Kidney (tissue), 14 donors: ENCODE measurements around the gene ACTMAP. TPM values are rescaled to one million over a fixed set of nuclear protein-coding genes. Genes with fewer than 3 reads are reported as not detected.

Source experiments
- DNase-seq, 5 donors: peaks; one replicate each; pipeline ENCODE4 v3.0.0-alpha.2; 2013 to 2020
- FAIRE-seq: peaks from 2 replicates; lab custom pipeline; 2012; peaks lifted over from hg19 to GRCh38; lab: Jason Lieb, UNC
- H3K27ac ChIP-seq, 2 donors: one replicate each; pipeline ENCODE4 v1.7.0; 2013; ENCODE audit warnings: low read depth in 2 of 2, low read length in 2 of 2, inconsistent platforms in 1 of 2
- H3K27me3 ChIP-seq: one replicate; pipeline ENCODE4 v1.7.1; 2013; ENCODE audit warnings: low read length, inconsistent platforms; ENCODE audit not compliant: control insufficient read depth, insufficient read depth
- H3K36me3 ChIP-seq, 3 donors: one replicate each; pipeline versions ENCODE4 v1.7.0 to v1.7.1; 2013; ENCODE audit warnings: low read length in 3 of 3, control low read depth in 1 of 3, inconsistent platforms in 1 of 3; ENCODE audit not compliant: insufficient read depth in 3 of 3, control insufficient read depth in 2 of 3
- H3K4me1 ChIP-seq, 3 donors: one replicate each; pipeline versions ENCODE4 v1.7.0 to v1.7.1; 2013; ENCODE audit warnings: low read length in 3 of 3, inconsistent platforms in 1 of 3, low read depth in 1 of 3; ENCODE audit not compliant: control insufficient read depth in 2 of 3, insufficient read depth in 2 of 3
- H3K4me3 ChIP-seq, 3 donors: one replicate each; pipeline versions ENCODE4 v1.7.0 to v1.8.1; 2013; ENCODE audit warnings: low read length in 3 of 3, control low read depth in 1 of 3, inconsistent platforms in 1 of 3
- H3K9ac ChIP-seq, 3 donors: one replicate each; pipeline versions ENCODE4 v1.7.0 to v1.7.1; 2013; ENCODE audit warnings: low read length in 3 of 3, control low read depth in 1 of 3, inconsistent platforms in 1 of 3
- H3K9me3 ChIP-seq, 3 donors: one replicate each; pipeline versions ENCODE4 v1.7.0 to v1.7.1; 2013; ENCODE audit warnings: low read length in 3 of 3, control low read depth in 1 of 3, inconsistent platforms in 1 of 3; ENCODE audit not compliant: control insufficient read depth in 2 of 3, insufficient read depth in 1 of 3
- intact Hi-C: fragments of 100-400 bp; cut with DNase I; formaldehyde crosslinking; loops from one replicate; pipeline ENCODE4 v1.11.1; 2022
- polyA plus RNA-seq: library from polyadenylated mRNA; stranded (reverse); fragments of 350-450 nt; fragmentation: Illumina TruSeq; extraction: RNeasy Lipid Tissue Mini Kit (QIAGEN cat#74804); gene quantifications from one replicate; pipeline ENCODE4 v1.2.3, GENCODE V29; 2014; ENCODE audit warnings: low read depth, low replicate concordance; ENCODE audit not compliant: insufficient read depth
- total RNA-seq: library from RNA; stranded (reverse); fragmentation: NEBNext Ultra II Directional; extraction: Animal tissue kit (Norgen Biotek cat#: 25700); gene quantifications from one replicate; pipeline ENCODE4 v1.2.1, GENCODE V29; 2021
- TF ChIP-seq, protein P1 (sequence below): IDR thresholded peaks from 3 replicates; pipeline ENCODE4 v1.5.1; 2012; ENCODE audit warnings: mild to moderate bottlenecking, moderate library complexity, borderline replicate concordance; ENCODE audit not compliant: insufficient read depth; ENCODE audit errors: extremely low read depth
- donor health status: control.
- donor health status: control.
- donor health status: control.
- donor health status: control.
- donor health status: control.
- donor health status: DM: yes; HTN: yes; CAD: no.
- donor health status: Normal renal cell carcinoma (clear cell type).

ACTMAP gene
- total and polyA plus RNA-seq, 2 donors from 2014 or later: 8.7 to 8.9 TPM

DNA sequence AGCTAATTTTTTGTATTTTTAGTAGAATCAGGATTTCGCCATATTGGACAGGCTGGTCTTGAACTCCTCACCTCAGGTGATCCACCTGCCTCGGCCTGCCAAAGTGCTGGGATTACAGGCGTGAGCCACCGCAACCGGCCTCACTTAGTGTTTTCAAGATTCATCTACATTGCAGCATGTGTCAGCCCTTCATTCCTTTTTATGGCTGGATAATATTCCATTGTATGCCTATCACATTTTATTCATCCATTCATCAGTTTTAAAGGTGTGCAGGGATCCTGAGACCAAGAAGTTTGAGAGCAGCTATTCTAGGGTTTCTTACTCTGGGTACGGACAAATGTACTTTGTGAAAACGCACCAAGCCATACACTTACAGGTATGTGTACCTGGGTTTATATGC lies 42.7 kb downstream of the ACTMAP start:
- H3K27me3 ChIP-seq: no peaks in the 10 kb centered on the region
- no peak for FAIRE-seq
- no peak for DNase-seq
- H3K36me3 ChIP-seq: peaks cover 3 to 15% (median 13%) of the 10 kb centered on the region in 3 donors
- no peak overlapping the region for H3K4me3 ChIP-seq
- no peaks in the 10 kb centered on the region for H3K9me3 ChIP-seq
- no peak overlapping the region for H3K27ac ChIP-seq
- intact Hi-C loops: no loop called here
- no peaks in the 10 kb centered on the region for H3K4me1 ChIP-seq
- TF ChIP-seq, protein P1, sequence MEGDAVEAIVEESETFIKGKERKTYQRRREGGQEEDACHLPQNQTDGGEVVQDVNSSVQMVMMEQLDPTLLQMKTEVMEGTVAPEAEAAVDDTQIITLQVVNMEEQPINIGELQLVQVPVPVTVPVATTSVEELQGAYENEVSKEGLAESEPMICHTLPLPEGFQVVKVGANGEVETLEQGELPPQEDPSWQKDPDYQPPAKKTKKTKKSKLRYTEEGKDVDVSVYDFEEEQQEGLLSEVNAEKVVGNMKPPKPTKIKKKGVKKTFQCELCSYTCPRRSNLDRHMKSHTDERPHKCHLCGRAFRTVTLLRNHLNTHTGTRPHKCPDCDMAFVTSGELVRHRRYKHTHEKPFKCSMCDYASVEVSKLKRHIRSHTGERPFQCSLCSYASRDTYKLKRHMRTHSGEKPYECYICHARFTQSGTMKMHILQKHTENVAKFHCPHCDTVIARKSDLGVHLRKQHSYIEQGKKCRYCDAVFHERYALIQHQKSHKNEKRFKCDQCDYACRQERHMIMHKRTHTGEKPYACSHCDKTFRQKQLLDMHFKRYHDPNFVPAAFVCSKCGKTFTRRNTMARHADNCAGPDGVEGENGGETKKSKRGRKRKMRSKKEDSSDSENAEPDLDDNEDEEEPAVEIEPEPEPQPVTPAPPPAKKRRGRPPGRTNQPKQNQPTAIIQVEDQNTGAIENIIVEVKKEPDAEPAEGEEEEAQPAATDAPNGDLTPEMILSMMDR: no peak
- no peak overlapping the region for H3K9ac ChIP-seq

DNA sequence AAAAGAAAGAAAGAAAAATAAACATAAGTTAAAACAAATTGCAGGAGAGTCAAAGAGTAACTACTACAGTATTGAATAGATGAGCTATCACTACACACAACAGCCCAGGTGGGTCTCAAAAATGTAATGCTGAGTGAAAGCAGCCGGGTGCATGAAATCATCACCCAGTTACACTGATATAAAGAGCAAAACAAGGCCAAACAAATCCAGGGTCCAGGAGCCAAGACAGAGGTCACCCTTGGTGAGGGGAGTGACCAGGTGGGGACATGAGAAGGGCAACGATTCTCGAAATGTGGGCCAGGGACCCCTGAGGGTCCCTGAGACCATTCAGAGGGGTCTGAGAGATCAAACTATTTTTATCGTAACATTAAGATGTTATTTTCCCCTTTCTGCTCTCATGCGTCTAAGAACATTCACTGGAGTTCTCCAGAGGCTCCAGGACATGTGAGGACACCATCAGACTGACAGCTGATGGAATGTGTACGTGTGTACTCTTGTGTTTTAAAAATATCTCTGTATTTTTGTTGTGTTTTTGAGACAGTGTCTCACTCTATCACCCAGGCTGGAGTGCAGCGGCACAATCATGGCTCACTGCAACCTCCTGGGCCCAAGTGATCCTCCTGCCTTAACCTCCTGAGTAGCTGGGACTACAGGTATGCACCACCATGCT lies 44.2 kb downstream of the ACTMAP start:
- H3K9ac ChIP-seq: no peak overlapping the region
- no peak for FAIRE-seq

DNA sequence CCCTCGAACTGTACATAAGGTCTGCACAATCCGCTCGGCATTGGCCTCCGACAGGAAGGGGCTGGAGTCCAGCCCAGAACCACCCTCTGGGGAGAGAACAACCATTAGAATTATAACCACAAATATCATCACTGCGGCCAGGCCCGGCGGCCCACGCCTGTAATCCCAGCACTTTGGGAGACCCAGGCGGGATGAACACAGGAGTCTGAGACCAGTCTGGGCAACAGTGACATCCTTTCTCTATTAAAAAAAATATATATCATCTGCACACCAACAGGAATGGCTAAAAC lies 45.0 kb downstream of the ACTMAP start:
- DNase-seq (no peak), FAIRE-seq (no peak)
- peaks cover 6 to 15% (median 14%) of the 10 kb centered on the region in 3 donors for H3K36me3 ChIP-seq
- H3K4me1 ChIP-seq: no peaks in the 10 kb centered on the region
- H3K9ac ChIP-seq: no peak overlapping the region
- H3K9me3 ChIP-seq: no peaks in the 10 kb centered on the region
- no peak overlapping the region for H3K4me3 ChIP-seq
- no peaks in the 10 kb centered on the region for H3K27me3 ChIP-seq
- TF ChIP-seq, protein P1: no peak
- H3K27ac ChIP-seq: no peak overlapping the region
- intact Hi-C loops: no loop called here

More for the DNA sequence above, 44.2 kb downstream of the ACTMAP start:
- Histone ChIP-seq H3K4me3 (no peak overlapping the region), H3K9me3 (no peaks in the 10 kb centered on the region), H3K36me3 (peaks cover 6 to 16% (median 15%) of the 10 kb centered on the region in 3 donors), H3K27ac (no peak overlapping the region), H3K27me3 (no peaks in the 10 kb centered on the region), H3K4me1 (no peaks in the 10 kb centered on the region)
- no peak for DNase-seq
- TF ChIP-seq, protein P1: no peak
- intact Hi-C loops: no loop called here
